Subcutaneous abdominal adipose tissue (tissue), 5 donors: ENCODE data around the gene ATP10A.
"Not testable (repeated sequence)": the region's sequence is repeated elsewhere in the genome, so short reads cannot be mapped to it uniquely, and the experiment has no call there.

Experiments used
- H3K27ac ChIP-seq: one replicate; pipeline ENCODE4 v1.7.0; 2013; ENCODE audit warnings: low read depth, mild to moderate bottlenecking, inconsistent platforms, low read length, moderate library complexity
- H3K27me3 ChIP-seq, 5 donors: one replicate each; pipeline ENCODE4 v1.7.0; 2013; ENCODE audit warnings: low read length in 5 of 5, inconsistent platforms in 1 of 5; ENCODE audit not compliant: control insufficient read depth in 5 of 5, insufficient read depth in 4 of 5
- H3K36me3 ChIP-seq, 5 donors: one replicate each; pipeline ENCODE4 v1.7.0; 2013; ENCODE audit warnings: low read length in 5 of 5; ENCODE audit not compliant: control insufficient read depth in 5 of 5, insufficient read depth in 5 of 5
- H3K4me1 ChIP-seq, 5 donors: one replicate each; pipeline ENCODE4 v1.7.0; 2013; ENCODE audit warnings: low read length in 5 of 5, mild to moderate bottlenecking in 3 of 5, moderate library complexity in 1 of 5; ENCODE audit not compliant: control insufficient read depth in 5 of 5, insufficient read depth in 5 of 5
- H3K4me3 ChIP-seq, 5 donors: one replicate each; pipeline ENCODE4 v1.7.0; 2013; ENCODE audit warnings: low read length in 5 of 5, low read depth in 1 of 5
- H3K9ac ChIP-seq, 5 donors: one replicate each; pipeline ENCODE4 v1.7.0; 2013; ENCODE audit warnings: low read length in 5 of 5, mild to moderate bottlenecking in 4 of 5, moderate library complexity in 3 of 5
- H3K9me3 ChIP-seq, 5 donors: one replicate each; pipeline ENCODE4 v1.7.0; 2013; ENCODE audit warnings: low read length in 5 of 5; ENCODE audit not compliant: control insufficient read depth in 5 of 5
- donor health status: healthy.
- donor health status: healthy.
- donor health status: healthy.
- donor health status: healthy.
- donor health status: healthy.

ATP10A gene

DNA sequence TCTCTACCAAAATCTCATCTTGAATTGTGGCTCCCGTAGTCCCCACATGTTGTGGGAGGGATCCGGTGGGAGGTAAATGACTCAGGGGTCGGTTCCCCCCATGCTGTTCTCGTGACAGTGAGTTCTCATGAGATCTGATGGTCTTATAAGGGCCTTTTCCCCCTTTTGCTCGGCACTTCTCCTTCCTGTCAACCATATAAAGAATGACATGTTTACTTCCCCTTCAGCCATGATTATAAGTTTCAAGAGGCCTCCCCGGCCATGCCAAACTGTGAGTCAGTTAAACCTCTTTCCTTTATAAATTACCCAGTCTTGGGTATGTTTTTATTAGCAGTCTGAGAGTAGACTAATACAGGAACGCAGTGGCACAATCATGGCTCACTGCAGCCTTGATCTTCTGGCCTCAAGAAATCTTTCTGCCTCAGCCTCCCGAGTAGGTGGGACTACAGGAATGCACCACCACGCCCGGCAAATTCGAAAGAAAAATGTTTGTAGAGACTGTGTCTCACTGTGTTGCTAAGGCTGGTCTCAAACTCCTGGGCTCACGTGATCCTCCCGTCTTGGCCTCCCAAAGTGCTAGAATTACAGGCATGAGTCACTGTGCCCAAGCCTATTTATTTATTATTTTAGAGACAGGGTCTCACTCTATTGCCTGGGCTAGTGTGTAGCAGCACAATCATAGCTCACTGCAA lies 101.0 kb downstream of the ATP10A start:
- no peaks in the 10 kb centered on the region for H3K9me3 ChIP-seq
- H3K4me3 ChIP-seq: no peak overlapping the region
- H3K36me3 ChIP-seq: peaks cover 0 to 11% (median 2%) of the 10 kb centered on the region in 5 donors
- H3K27ac ChIP-seq: no peak overlapping the region
- H3K27me3 ChIP-seq: no peaks in the 10 kb centered on the region
- H3K4me1 ChIP-seq: no peaks in the 10 kb centered on the region
- no peak overlapping the region for H3K9ac ChIP-seq

- Histone ChIP-seq H3K4me1 (peaks cover 0 to 9% (median 0%) of the 10 kb centered on the region in 5 donors), H3K36me3 (no peaks in the 10 kb centered on the region), H3K9me3 (no peaks in the 10 kb centered on the region), H3K4me3 (no peak overlapping the region), H3K27me3 (no peaks in the 10 kb centered on the region), H3K9ac (no peak overlapping the region), H3K27ac (no peak overlapping the region)
Measured at GRCh38 chr15:25759421-25759820, 103.7 kb downstream of the ATP10A start.

GRCh38 chr15:25758612-25759011 lies 104.5 kb downstream of the ATP10A start:
- not testable (repeated sequence) for H3K36me3 ChIP-seq, H3K9me3 ChIP-seq, H3K27me3 ChIP-seq, H3K4me3 ChIP-seq, H3K27ac ChIP-seq, H3K9ac ChIP-seq, H3K4me1 ChIP-seq

DNA sequence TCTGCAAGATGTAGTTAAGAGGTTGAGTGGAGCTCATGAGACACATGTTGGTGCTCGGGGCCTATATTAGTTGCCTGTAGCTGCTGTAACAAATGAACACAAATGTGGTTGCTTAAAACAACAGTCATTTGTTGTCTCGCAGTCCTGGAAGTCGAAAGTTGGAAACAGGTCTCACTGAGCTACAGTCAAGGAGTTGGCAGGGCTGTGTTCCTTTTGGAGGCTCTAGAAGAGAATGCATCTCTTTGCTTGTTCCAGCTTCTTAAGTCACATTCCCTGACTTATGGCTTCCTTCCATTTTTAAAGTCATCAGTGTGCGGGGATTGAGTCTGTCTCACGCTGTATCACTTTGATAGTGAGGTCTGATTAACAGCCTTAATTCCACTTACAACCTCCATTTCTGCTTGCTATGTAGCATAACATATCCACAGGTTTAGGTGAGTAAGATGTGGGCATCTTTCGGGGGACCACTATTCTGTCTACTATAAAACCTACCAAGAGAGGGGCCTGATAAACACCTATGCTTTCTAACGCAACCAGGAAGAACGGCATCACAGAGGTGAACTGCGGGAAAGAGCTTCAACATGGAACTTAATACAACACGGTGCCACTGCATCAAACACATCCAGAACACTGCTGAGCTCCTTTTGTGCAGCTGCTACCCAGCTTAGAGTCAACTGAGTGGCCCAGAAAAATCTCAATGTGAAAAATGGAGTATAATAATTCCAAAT lies 119.4 kb downstream of the ATP10A start:
- peak overlapping the region in 1 of 5 donors; percentile 30 for H3K9ac ChIP-seq
- no peaks in the 10 kb centered on the region for H3K36me3 ChIP-seq
- H3K9me3 ChIP-seq: no peaks in the 10 kb centered on the region
- no peaks in the 10 kb centered on the region for H3K27me3 ChIP-seq
- no peak overlapping the region for H3K27ac ChIP-seq
- H3K4me1 ChIP-seq: peaks cover 0 to 18% (median 14%) of the 10 kb centered on the region in 5 donors
- no peak overlapping the region for H3K4me3 ChIP-seq

DNA sequence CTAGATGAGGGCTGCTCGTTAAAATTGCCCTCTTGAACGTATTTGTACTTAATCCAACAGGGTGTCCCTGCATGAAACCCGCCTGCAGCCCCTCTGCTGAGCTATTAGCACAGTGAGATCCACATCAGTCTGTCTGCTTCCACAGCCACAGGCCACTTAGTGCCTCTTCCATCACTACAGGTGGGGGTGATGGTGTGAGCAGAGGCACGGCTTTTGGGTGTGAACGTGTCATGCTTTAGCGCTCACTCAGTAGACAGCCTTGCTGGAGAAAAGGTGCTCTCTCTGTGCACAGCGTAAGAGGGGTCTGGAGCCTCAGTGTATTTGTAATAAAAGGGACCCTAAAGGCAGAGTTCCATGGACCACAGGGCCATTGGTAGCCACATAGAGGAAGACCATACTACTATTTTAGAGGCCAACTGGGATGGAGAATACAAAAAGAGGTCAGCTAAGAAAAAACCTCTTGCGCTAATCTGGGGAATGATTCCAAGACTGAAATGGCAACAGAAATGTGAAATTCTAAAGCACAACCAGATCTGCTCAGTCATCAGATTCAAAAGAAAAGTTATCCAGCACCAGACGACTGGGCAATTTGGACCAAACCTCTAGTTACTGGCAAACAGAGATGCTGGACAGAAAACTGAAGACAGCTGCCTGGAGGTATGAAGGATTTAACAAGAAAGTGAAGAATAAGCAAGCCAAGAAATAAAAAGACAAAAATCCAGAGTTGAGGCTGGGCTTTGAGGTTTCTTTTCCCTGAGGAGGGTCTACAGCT lies 120.2 kb downstream of the ATP10A start:
- Histone ChIP-seq H3K9me3 (no peaks in the 10 kb centered on the region), H3K27ac (no peak overlapping the region), H3K27me3 (no peaks in the 10 kb centered on the region), H3K36me3 (no peaks in the 10 kb centered on the region), H3K4me1 (peaks cover 0 to 23% (median 18%) of the 10 kb centered on the region in 5 donors), H3K9ac (peak overlapping the region in 1 of 5 donors; percentile 30), H3K4me3 (no peak overlapping the region)

- H3K36me3 ChIP-seq: no peaks in the 10 kb centered on the region
- H3K27ac ChIP-seq: no peak overlapping the region
Measured at GRCh38 chr15:25742041-25742730, 120.9 kb downstream of the ATP10A start.

GRCh38 chr15:25741256-25741580 lies 121.9 kb downstream of the ATP10A start:
- H3K9ac ChIP-seq: no peak overlapping the region
- H3K4me1 ChIP-seq: peaks cover 0 to 35% (median 27%) of the 10 kb centered on the region in 5 donors
- H3K27me3 ChIP-seq: no peaks in the 10 kb centered on the region
- no peak overlapping the region for H3K4me3 ChIP-seq
- no peak overlapping the region for H3K27ac ChIP-seq
- no peaks in the 10 kb centered on the region for H3K9me3 ChIP-seq
- no peaks in the 10 kb centered on the region for H3K36me3 ChIP-seq

More at GRCh38 chr15:25742041-25742730, 120.9 kb downstream of the ATP10A start:
- no peak overlapping the region for H3K4me3 ChIP-seq
- peaks cover 0 to 30% (median 24%) of the 10 kb centered on the region in 5 donors for H3K4me1 ChIP-seq
- no peaks in the 10 kb centered on the region for H3K9me3 ChIP-seq
- no peak overlapping the region for H3K9ac ChIP-seq
- no peaks in the 10 kb centered on the region for H3K27me3 ChIP-seq

DNA sequence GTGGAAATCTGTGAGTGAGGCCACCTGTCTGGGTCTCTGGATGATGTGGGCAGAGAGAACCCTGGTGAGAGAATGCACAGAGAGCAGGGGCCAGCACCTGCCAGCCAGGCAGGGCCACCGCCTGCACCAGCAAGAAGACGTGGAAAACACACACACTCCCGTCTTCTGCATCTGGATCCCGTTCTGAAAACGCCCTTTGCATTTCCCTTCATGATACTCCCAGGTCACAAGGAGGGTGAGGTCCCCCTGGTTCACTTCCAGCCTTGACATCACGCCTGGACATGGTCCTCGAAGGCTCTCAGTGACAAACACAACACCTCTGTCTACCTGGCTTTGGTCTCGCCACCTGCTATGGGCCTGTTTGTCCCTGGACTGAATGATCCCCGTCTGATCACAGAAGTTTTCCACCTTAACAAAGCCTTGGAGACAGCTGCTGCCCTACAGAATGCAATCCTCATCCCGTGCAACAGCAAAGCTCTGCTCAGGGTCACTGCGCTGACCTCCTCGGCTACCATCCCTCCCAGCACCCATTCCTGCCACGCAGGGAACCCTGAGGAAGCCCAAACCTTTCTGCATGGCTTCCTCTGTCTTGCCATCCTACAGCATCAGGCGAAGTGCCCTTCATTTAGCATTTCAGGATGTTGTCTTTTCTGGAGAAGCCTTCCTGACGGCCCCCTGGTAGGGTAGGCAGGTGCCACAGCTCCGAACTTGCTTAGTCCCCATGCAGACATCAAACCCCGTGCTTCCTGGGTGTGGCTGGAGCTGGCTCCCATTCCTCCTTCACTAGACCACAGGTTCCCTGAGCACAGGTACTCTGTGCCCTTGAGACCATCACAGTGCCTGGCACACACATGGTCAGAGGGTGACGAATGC lies 122.5 kb downstream of the ATP10A start:
- H3K9me3 ChIP-seq: no peaks in the 10 kb centered on the region
- no peak overlapping the region for H3K4me3 ChIP-seq
- H3K4me1 ChIP-seq: peaks cover 0 to 35% (median 27%) of the 10 kb centered on the region in 5 donors
- H3K9ac ChIP-seq: no peak overlapping the region
- H3K27me3 ChIP-seq: no peaks in the 10 kb centered on the region
- no peak overlapping the region for H3K27ac ChIP-seq
- H3K36me3 ChIP-seq: peaks cover 0 to 2% (median 0%) of the 10 kb centered on the region in 5 donors

DNA sequence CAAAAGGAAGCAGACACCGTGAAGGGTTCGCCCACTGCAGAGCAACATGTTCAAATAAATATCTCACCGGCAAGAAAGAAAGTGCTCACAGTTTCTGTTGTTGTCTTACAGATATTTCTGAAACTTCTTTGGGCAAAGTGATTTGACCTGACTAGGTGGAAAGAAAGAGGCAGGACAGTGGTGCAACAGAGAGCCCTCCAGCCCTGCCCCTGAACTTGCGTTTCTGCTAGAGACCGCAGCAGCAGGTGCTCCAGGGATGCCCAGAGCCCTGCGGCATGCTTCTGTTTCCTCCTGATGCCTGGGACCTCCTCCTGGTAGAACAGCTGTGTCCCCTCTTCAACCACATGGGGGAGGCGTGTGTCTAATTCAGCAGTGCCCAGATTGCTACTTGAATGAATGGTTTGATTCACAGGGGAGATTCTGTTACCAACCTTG lies 123.4 kb downstream of the ATP10A start:
- Histone ChIP-seq H3K4me3 (no peak overlapping the region), H3K27me3 (no peaks in the 10 kb centered on the region), H3K36me3 (peaks cover 0 to 4% (median 0%) of the 10 kb centered on the region in 5 donors), H3K9me3 (no peaks in the 10 kb centered on the region), H3K27ac (no peak overlapping the region), H3K9ac (no peak overlapping the region), H3K4me1 (peaks cover 0 to 38% (median 27%) of the 10 kb centered on the region in 5 donors)
